H1 (cell line): ENCODE results near the gene DCPS. TPM values are rescaled to one million over a fixed set of nuclear protein-coding genes. Genes with fewer than 3 reads are reported as not detected.

Experiments used
- HDAC6 ChIP-seq: IDR thresholded peaks from one replicate; pipeline ENCODE4 v1.7.1; 2012; ENCODE audit warnings: low read depth, mild to moderate bottlenecking, inconsistent platforms, low read length, moderate library complexity
- KDM1A ChIP-seq: fragments of 200-600, 300-600 bp; sonication (generic); IDR thresholded peaks from 2 replicates; pipeline ENCODE4 v1.7.1; 2016; ENCODE audit warnings: mild to moderate bottlenecking, low read length, borderline replicate concordance
- KDM4A ChIP-seq: IDR thresholded peaks from one replicate; pipeline ENCODE4 v1.7.1; 2012; ENCODE audit warnings: low read depth, mild to moderate bottlenecking, moderate library complexity, low read length, inconsistent platforms; ENCODE audit not compliant: severe bottlenecking
- KDM5A ChIP-seq: fragments of 200-600 bp; IDR thresholded peaks from 2 replicates; pipeline ENCODE4 v1.7.1; 2012; ENCODE audit warnings: mild to moderate bottlenecking, low read length, inconsistent platforms, mixed read lengths
- RNF2 ChIP-seq: fragments of 200-900, 300-1000 bp; sonication (generic); IDR thresholded peaks from 2 replicates; pipeline ENCODE4 v1.7.1; 2016; ENCODE audit warnings: borderline replicate concordance, low read depth, mild to moderate bottlenecking, antibody characterized with exemption, low read length; ENCODE audit not compliant: poor library complexity, severe bottlenecking; ENCODE audit errors: missing control alignments
- SAP30 ChIP-seq: fragments of 300-600 bp; sonication (generic); IDR thresholded peaks from 2 replicates; pipeline ENCODE4 v1.7.1; 2012; ENCODE audit warnings: low read length, moderate library complexity, mild to moderate bottlenecking, inconsistent platforms; ENCODE audit not compliant: insufficient read depth, insufficient replicate concordance
- SP1 ChIP-seq: IDR thresholded peaks from 2 replicates; pipeline ENCODE4 v1.6.1; 2011; ENCODE audit warnings: low read depth, low read length
- TAF1 ChIP-seq: IDR thresholded peaks from 2 replicates; pipeline ENCODE4 v1.6.1; 2011; ENCODE audit warnings: mild to moderate bottlenecking, low read depth, low read length
- polyA plus RNA-seq, 7 experiments: library from polyadenylated mRNA; depleted of rRNA in 3 of 7; stranded (reverse) in 5 of 7; unstranded in 2 of 7; fragments of >200 nt in 5 of 7; fragments of 200-250 nt in 2 of 7; gene quantifications; 1 replicate in 5 of 7; 2 replicates in 1 of 7; 4 replicates in 1 of 7; pipeline versions ENCODE4 v1.2.1 to v1.2.3, GENCODE V29; 2011 to 2013; ENCODE audit warnings: missing spikeins in 2 of 7, mixed read lengths in 2 of 7
- total RNA-seq: library from RNA; stranded (reverse); fragmentation: NEBNext Ultra II Directional; extraction: Animal tissue kit (Norgen Biotek cat#: 25700); gene quantifications from 2 replicates; pipeline ENCODE4 v1.2.1, GENCODE V29; 2021
- TF ChIP-seq, protein P1 (sequence below): fragments of 300-600 bp; sonication (generic); IDR thresholded peaks from 2 replicates; pipeline ENCODE4 v1.7.1; 2012; ENCODE audit warnings: low read length, moderate library complexity, mild to moderate bottlenecking, inconsistent platforms; ENCODE audit not compliant: insufficient replicate concordance
- TF ChIP-seq, protein P2 (sequence below): IDR thresholded peaks from 2 replicates; pipeline ENCODE4 v1.6.1; 2012; ENCODE audit warnings: low read length, inconsistent platforms

DCPS gene
- total and polyA plus RNA-seq, 2 of the 8 experiments (the other 6 are each of a cell fraction or from before 2014, with no cell fraction given): 24.6 to 55.2 TPM

DNA sequence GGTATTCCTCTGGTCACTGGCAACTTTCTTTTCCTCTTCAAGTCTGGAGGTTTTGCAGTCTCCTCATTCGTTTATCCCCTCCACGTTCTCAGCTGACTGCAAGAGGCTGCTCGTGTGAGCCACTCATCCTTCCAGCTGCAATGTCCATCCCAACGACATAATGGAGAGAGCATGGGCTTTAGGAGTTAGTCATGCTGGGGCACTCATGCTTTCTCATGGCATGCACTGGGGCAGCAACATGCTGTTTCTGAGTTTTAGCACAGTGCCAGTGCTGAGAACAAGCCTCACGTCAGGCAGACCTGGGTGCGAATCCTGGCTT, 7.1 kb downstream of the DCPS start (continued):
- TF ChIP-seq, protein P1, sequence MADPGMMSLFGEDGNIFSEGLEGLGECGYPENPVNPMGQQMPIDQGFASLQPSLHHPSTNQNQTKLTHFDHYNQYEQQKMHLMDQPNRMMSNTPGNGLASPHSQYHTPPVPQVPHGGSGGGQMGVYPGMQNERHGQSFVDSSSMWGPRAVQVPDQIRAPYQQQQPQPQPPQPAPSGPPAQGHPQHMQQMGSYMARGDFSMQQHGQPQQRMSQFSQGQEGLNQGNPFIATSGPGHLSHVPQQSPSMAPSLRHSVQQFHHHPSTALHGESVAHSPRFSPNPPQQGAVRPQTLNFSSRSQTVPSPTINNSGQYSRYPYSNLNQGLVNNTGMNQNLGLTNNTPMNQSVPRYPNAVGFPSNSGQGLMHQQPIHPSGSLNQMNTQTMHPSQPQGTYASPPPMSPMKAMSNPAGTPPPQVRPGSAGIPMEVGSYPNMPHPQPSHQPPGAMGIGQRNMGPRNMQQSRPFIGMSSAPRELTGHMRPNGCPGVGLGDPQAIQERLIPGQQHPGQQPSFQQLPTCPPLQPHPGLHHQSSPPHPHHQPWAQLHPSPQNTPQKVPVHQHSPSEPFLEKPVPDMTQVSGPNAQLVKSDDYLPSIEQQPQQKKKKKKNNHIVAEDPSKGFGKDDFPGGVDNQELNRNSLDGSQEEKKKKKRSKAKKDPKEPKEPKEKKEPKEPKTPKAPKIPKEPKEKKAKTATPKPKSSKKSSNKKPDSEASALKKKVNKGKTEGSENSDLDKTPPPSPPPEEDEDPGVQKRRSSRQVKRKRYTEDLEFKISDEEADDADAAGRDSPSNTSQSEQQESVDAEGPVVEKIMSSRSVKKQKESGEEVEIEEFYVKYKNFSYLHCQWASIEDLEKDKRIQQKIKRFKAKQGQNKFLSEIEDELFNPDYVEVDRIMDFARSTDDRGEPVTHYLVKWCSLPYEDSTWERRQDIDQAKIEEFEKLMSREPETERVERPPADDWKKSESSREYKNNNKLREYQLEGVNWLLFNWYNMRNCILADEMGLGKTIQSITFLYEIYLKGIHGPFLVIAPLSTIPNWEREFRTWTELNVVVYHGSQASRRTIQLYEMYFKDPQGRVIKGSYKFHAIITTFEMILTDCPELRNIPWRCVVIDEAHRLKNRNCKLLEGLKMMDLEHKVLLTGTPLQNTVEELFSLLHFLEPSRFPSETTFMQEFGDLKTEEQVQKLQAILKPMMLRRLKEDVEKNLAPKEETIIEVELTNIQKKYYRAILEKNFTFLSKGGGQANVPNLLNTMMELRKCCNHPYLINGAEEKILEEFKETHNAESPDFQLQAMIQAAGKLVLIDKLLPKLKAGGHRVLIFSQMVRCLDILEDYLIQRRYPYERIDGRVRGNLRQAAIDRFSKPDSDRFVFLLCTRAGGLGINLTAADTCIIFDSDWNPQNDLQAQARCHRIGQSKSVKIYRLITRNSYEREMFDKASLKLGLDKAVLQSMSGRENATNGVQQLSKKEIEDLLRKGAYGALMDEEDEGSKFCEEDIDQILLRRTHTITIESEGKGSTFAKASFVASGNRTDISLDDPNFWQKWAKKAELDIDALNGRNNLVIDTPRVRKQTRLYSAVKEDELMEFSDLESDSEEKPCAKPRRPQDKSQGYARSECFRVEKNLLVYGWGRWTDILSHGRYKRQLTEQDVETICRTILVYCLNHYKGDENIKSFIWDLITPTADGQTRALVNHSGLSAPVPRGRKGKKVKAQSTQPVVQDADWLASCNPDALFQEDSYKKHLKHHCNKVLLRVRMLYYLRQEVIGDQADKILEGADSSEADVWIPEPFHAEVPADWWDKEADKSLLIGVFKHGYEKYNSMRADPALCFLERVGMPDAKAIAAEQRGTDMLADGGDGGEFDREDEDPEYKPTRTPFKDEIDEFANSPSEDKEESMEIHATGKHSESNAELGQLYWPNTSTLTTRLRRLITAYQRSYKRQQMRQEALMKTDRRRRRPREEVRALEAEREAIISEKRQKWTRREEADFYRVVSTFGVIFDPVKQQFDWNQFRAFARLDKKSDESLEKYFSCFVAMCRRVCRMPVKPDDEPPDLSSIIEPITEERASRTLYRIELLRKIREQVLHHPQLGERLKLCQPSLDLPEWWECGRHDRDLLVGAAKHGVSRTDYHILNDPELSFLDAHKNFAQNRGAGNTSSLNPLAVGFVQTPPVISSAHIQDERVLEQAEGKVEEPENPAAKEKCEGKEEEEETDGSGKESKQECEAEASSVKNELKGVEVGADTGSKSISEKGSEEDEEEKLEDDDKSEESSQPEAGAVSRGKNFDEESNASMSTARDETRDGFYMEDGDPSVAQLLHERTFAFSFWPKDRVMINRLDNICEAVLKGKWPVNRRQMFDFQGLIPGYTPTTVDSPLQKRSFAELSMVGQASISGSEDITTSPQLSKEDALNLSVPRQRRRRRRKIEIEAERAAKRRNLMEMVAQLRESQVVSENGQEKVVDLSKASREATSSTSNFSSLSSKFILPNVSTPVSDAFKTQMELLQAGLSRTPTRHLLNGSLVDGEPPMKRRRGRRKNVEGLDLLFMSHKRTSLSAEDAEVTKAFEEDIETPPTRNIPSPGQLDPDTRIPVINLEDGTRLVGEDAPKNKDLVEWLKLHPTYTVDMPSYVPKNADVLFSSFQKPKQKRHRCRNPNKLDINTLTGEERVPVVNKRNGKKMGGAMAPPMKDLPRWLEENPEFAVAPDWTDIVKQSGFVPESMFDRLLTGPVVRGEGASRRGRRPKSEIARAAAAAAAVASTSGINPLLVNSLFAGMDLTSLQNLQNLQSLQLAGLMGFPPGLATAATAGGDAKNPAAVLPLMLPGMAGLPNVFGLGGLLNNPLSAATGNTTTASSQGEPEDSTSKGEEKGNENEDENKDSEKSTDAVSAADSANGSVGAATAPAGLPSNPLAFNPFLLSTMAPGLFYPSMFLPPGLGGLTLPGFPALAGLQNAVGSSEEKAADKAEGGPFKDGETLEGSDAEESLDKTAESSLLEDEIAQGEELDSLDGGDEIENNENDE: no peak
- TF ChIP-seq SAP30 (no peak), SP1 (no peak), HDAC6 (no peak), KDM5A (no peak), KDM1A (no peak), KDM4A (no peak), TAF1 (no peak), RNF2 (no peak)
- TF ChIP-seq, protein P2, sequence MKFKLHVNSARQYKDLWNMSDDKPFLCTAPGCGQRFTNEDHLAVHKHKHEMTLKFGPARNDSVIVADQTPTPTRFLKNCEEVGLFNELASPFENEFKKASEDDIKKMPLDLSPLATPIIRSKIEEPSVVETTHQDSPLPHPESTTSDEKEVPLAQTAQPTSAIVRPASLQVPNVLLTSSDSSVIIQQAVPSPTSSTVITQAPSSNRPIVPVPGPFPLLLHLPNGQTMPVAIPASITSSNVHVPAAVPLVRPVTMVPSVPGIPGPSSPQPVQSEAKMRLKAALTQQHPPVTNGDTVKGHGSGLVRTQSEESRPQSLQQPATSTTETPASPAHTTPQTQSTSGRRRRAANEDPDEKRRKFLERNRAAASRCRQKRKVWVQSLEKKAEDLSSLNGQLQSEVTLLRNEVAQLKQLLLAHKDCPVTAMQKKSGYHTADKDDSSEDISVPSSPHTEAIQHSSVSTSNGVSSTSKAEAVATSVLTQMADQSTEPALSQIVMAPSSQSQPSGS: no peak
